GM10248 (cell line): ENCODE data around the gene ABI2.

Experiments
- CTCF ChIA-PET: fragments of 300-600 bp; sonication (Branson Sonifier 250); formaldehyde crosslinking; extraction: SDS; loops from one replicate; lab custom pipeline; 2021; ENCODE audit warnings: antibody characterized with exemption; lab: Yijun Ruan, JAX
- POLR2A ChIA-PET: fragments of 350-650 bp; sonication (Branson Sonifier 250); formaldehyde crosslinking; extraction: SDS; loops from one replicate; lab custom pipeline; 2020; ENCODE audit warnings: antibody characterized with exemption; lab: Yijun Ruan, JAX
- DNase-seq: peaks from one replicate; pipeline ENCODE4 v3.0.0; 2012; ENCODE audit errors: extremely low spot score
- TF ChIP-seq, protein P1 (sequence below): IDR thresholded peaks from 2 replicates; pipeline ENCODE4 v1.5.1; 2012; ENCODE audit warnings: mild to moderate bottlenecking, low read depth; ENCODE audit errors: extremely low read depth, missing control alignments, control extremely low read depth

Gene ABI2

DNA sequence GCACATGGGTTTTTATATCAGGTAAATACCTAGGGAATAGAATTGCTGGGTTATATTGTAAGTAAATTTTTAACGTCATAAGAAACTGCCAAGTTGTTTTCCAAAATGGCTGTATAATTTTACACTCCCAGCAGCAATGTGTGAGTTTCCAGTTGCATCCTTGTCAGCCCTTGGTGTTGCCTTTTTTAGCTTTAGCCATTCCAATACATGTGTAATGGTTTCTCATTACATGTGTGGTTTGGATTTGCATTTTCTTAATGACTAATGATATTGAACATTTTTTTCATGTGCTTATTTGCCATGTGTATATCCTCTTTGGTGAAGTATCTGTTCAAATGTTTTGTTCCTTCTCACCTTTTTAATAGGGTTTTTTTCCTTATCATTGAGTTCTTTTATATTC, 70.8 kb downstream of the ABI2 start:
- TF ChIP-seq, protein P1, sequence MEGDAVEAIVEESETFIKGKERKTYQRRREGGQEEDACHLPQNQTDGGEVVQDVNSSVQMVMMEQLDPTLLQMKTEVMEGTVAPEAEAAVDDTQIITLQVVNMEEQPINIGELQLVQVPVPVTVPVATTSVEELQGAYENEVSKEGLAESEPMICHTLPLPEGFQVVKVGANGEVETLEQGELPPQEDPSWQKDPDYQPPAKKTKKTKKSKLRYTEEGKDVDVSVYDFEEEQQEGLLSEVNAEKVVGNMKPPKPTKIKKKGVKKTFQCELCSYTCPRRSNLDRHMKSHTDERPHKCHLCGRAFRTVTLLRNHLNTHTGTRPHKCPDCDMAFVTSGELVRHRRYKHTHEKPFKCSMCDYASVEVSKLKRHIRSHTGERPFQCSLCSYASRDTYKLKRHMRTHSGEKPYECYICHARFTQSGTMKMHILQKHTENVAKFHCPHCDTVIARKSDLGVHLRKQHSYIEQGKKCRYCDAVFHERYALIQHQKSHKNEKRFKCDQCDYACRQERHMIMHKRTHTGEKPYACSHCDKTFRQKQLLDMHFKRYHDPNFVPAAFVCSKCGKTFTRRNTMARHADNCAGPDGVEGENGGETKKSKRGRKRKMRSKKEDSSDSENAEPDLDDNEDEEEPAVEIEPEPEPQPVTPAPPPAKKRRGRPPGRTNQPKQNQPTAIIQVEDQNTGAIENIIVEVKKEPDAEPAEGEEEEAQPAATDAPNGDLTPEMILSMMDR, result no peak
- no peak for DNase-seq
- CTCF ChIA-PET, result no interaction called here
- POLR2A ChIA-PET, result no interaction called here

DNA sequence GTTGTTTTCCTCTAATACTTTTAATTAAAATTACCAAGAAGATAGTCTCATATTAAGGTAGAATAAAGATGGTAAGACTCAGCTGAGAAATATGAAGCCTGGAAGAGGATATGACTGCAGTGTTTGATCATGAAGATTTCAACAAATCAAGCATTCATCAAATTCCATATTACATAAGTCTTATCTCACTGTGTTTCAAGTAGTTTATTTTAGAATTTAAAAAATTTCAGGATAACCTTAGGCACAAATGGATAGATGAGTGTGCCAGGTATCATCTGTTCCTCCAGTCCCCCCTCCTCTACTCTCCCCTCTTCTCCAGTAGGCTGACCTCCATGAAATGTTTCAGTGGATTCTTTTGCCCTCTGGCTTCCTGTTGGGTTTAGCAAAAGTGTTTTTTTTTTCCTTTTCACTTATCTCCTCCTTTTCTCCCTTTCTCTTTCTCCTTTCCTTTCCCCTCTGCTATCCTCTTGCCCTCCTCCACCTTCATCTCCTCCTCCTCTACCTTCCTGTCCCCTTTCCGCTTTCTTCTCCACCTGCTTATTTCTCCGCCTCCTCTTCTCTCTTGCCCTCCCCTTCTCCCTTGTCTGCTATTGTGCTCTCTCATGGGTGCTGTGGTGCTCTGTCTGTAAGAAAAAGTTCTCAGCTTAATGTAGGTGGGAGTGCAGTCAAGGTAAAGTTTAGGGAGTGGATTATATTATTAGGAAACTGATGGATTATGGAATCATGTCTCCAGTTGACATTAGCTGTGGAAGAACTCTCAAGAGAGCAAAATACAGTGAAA, 72.8 kb downstream of the ABI2 start:
- TF ChIP-seq, protein P1, result no peak
- DNase-seq, result no peak
- CTCF ChIA-PET, result no interaction called here
- POLR2A ChIA-PET, result no interaction called here

DNA sequence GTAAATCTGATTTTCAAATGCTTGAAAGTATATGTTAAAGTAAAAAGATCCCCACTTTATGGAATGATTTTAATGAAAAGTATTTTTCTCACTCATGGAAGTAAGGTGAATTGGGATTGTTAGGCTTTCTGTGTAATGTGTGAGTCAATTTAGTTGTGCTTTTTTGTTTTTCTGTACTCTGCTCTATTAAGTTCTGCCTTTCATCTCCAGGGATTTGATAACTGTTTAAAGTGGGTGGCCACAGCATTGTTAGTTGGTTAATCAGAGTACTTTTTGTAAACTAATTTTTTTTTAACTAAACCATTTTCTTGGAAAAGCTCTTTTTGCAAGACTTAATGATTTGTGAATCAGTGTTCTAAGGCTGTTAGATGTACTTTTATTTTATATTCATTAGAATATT, 76.8 kb downstream of the ABI2 start:
- POLR2A ChIA-PET, result no interaction called here
- CTCF ChIA-PET, result interaction anchor here (0.9 kb wide), 1 partner anchor 200 kb away, joined by 3 read pairs; no protein-coding TSS in a partner anchor
- DNase-seq, result no peak
- TF ChIP-seq, protein P1, result no peak

DNA sequence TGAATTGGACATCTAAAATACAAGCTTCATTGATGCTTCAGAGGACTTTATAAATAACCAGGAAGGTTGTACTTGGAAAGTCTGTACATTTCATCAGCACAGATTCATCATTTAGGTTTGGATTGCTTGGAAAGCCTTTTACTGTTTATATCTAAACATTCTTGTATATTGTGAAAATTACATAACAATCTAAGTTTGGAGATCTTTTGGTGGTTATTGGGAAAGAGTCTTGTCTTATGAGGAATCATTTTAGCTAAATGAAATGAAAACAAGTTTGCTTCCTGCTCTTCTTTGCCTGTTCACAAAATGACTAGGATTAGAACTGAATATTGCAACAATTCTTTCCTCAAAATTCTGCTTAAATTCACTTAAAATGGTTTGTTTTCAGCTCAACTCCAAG, 79.3 kb downstream of the ABI2 start:
- no peak for DNase-seq
- ChIA-PET CTCF (interaction anchor here (1.2 to 1.3 kb wide), 2 partner anchors 182 to 214 kb away, joined by 3 read pairs; no protein-coding TSS in a partner anchor), POLR2A (no interaction called here)

DNA sequence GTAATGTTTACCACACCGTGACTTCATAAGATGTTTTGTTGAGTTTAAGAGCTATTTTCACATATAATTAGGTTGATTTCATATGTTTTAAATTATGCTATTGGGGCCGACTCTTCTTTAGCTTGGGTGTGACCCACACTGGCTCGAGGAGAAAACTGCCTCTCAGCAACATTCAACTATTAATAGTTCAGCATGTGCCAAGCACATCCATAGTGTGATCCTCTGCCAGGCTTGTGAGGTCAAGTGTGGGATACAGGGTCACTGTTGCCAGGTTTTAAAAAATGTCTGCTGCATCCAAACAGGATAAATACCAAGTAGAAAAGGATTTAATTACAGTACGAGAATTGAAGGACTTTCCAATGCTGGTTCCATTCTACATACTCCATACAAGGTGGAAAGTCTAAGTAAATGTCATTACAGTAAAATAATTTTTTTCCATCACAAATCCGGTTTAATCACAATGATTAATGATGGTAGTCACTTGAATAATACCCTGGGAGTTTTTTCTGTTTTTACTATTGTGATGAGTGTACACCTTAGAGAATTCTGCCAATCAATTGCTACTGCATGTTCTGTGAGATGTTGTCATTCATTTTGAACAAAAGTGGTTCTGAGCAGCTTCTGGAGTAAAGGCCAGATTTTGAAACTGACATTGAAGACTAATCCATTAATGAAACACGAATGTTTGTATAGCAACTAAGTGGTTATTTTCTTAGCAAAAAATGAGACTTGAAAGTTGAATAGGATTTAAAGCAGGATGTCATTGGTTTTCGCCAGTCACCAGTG, 84.5 kb downstream of the ABI2 start:
- POLR2A ChIA-PET, result no interaction called here

More for the DNA sequence above, 79.3 kb downstream of the ABI2 start:
- TF ChIP-seq, protein P1, result no peak

DNA sequence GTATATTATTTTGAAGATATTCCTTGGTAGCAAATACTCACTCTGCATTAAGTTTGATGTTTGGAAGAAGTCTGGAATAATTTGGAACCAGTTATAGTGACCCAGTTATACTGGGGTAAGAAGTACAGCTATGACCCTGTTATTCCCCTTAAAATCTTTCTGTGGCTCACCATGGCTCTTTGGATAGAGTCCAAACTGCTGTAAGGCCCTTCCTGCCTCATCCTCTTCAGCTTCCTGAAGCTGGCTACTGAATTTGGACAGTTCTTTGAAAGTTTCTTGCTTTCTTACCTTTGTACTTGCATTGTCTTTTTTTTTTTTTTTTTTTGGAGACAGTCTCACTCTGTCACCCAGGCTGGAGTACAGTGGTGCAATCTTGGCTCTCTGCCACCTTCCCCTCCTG, 85.6 kb downstream of the ABI2 start:
- TF ChIP-seq, protein P1, result no peak
- CTCF ChIA-PET, result interaction anchor here (1.6 kb wide), 1 partner anchor 11 kb away, joined by 6 read pairs; no protein-coding TSS in a partner anchor
- DNase-seq, result no peak
- POLR2A ChIA-PET, result no interaction called here

More for the DNA sequence above, 84.5 kb downstream of the ABI2 start:
- TF ChIP-seq, protein P1, result no peak
- CTCF ChIA-PET, result no interaction called here
- DNase-seq, result no peak
